WTC11 (cell line): Measurements from ENCODE around the gene MAPK8IP1. TPM values are rescaled to one million over a fixed set of nuclear protein-coding genes. Genes with fewer than 3 reads are reported as not detected.
"Not testable (repeated sequence)": the region's sequence is repeated elsewhere in the genome, so short reads cannot be mapped to it uniquely, and the experiment has no call there.

Experiments used
- ATAC-seq: fragments of 200-7000 bp; cut with Tn5 transposase; 2 replicates; pipeline ENCODE4 v1.10.0; 2021; ENCODE audit warnings: mild to moderate bottlenecking, moderate library complexity
- CTCF ChIA-PET: fragments of 300-600 bp; sonication (Branson Sonifier 250); formaldehyde crosslinking; loops from one replicate; lab custom pipeline; 2021; ENCODE audit warnings: antibody characterized with exemption; lab: Charles Lee
- POLR2A ChIA-PET: fragments of 350-600 bp; sonication (Branson Sonifier 250); formaldehyde crosslinking; loops from one replicate; lab custom pipeline; 2021; ENCODE audit warnings: antibody characterized with exemption; lab: Charles Lee
- DNase-seq: peaks from one replicate; pipeline ENCODE4 v3.0.0; 2021; ENCODE audit warnings: low spot score
- H3K27ac Mint-ChIP-seq: 2 replicates; pipeline ENCODE4 v1.8.0; 2021; ENCODE audit warnings: mixed read lengths
- H3K27me3 Mint-ChIP-seq: 2 replicates; pipeline ENCODE4 v1.8.0; 2021; ENCODE audit warnings: low read depth, mild to moderate bottlenecking, moderate library complexity, mixed read lengths
- H3K36me3 Mint-ChIP-seq: 2 replicates; pipeline ENCODE4 v1.8.0; 2021; ENCODE audit warnings: mixed read lengths
- H3K4me1 Mint-ChIP-seq: 2 replicates; pipeline ENCODE4 v1.8.0; 2022; ENCODE audit warnings: mixed read lengths
- H3K4me3 Mint-ChIP-seq: 2 replicates; pipeline ENCODE4 v1.8.0; 2021; ENCODE audit warnings: mild to moderate bottlenecking, moderate library complexity, mixed read lengths
- H3K9me3 Mint-ChIP-seq: 2 replicates; pipeline ENCODE4 v1.8.0; 2021; ENCODE audit warnings: mixed read lengths
- CBFB ChIP-seq: sonication (generic); formaldehyde crosslinking; IDR thresholded peaks from 2 replicates; pipeline ENCODE4 v1.8.1; 2022; ENCODE audit warnings: mild to moderate bottlenecking, low read depth, missing genetic modification reagents
- EMX1 ChIP-seq: fragments of 250-450 bp; sonication (Bioruptor Pico); IDR thresholded peaks from 2 replicates; pipeline ENCODE4 v1.8.0; 2021; ENCODE audit warnings: mild to moderate bottlenecking
- ETV6 ChIP-seq: sonication (generic); formaldehyde crosslinking; IDR thresholded peaks from 2 replicates; pipeline ENCODE4 v1.8.1; 2022; ENCODE audit warnings: mild to moderate bottlenecking, missing genetic modification reagents
- GABPB1 ChIP-seq: sonication (generic); formaldehyde crosslinking; IDR thresholded peaks from 2 replicates; pipeline ENCODE4 v1.8.1; 2023; ENCODE audit warnings: mild to moderate bottlenecking, missing genetic modification reagents
- KAT7 ChIP-seq: sonication (generic); formaldehyde crosslinking; IDR thresholded peaks from 2 replicates; pipeline ENCODE4 v1.8.1; 2023; ENCODE audit warnings: missing genetic modification reagents, mild to moderate bottlenecking, borderline replicate concordance
- NR2C2 ChIP-seq: sonication (generic); formaldehyde crosslinking; IDR thresholded peaks from 2 replicates; pipeline ENCODE4 v1.8.0; 2022; ENCODE audit warnings: mild to moderate bottlenecking, missing genetic modification reagents
- SP1 ChIP-seq: sonication (generic); formaldehyde crosslinking; conservative IDR thresholded peaks from 2 replicates; pipeline ENCODE4 v1.8.1; 2022; ENCODE audit warnings: missing genetic modification reagents
- TP53 ChIP-seq: sonication (generic); formaldehyde crosslinking; IDR thresholded peaks from 2 replicates; pipeline ENCODE4 v1.8.1; 2023; ENCODE audit warnings: mild to moderate bottlenecking, missing genetic modification reagents
- ZNF219 ChIP-seq: sonication (generic); formaldehyde crosslinking; IDR thresholded peaks from 2 replicates; pipeline ENCODE4 v1.8.0; 2023; ENCODE audit warnings: missing genetic modification reagents, mild to moderate bottlenecking, borderline replicate concordance
- ZNF232 ChIP-seq: sonication (generic); formaldehyde crosslinking; IDR thresholded peaks from 2 replicates; pipeline ENCODE4 v1.8.0; 2022; ENCODE audit warnings: mild to moderate bottlenecking, missing genetic modification reagents
- ZNF317 ChIP-seq: sonication (generic); formaldehyde crosslinking; IDR thresholded peaks from 2 replicates; pipeline ENCODE4 v1.8.1; 2023; ENCODE audit warnings: low read depth, mild to moderate bottlenecking, moderate library complexity, missing genetic modification reagents, borderline replicate concordance
- ZNF423 ChIP-seq: fragments of 250-450 bp; sonication (Bioruptor Pico); IDR thresholded peaks from 2 replicates; pipeline ENCODE4 v2.1.2; 2022; ENCODE audit warnings: mild to moderate bottlenecking, moderate library complexity
- ZNF512 ChIP-seq: sonication (generic); formaldehyde crosslinking; IDR thresholded peaks from 2 replicates; pipeline ENCODE4 v1.8.1; 2022; ENCODE audit warnings: missing genetic modification reagents, borderline replicate concordance
- ZNF532 ChIP-seq: fragments of 250-450 bp; sonication (Bioruptor Pico); IDR thresholded peaks from 2 replicates; pipeline ENCODE4 v1.9.0; 2021; ENCODE audit warnings: mild to moderate bottlenecking, borderline replicate concordance
- total RNA-seq: library from RNA; stranded (reverse); gene quantifications from 3 replicates; pipeline ENCODE4 v1.2.3, GENCODE V29; 2021
- TF ChIP-seq, protein P1 (sequence below): fragments of 200-600 bp; IDR thresholded peaks from 2 replicates; pipeline ENCODE4 v1.8.0; 2022; ENCODE audit warnings: antibody characterized with exemption
- TF ChIP-seq, protein P2 (sequence below): sonication (generic); formaldehyde crosslinking; IDR thresholded peaks from 2 replicates; pipeline ENCODE4 v1.8.0; 2023; ENCODE audit warnings: missing genetic modification reagents
- TF ChIP-seq, protein P3 (sequence below): sonication (generic); formaldehyde crosslinking; IDR thresholded peaks from 2 replicates; pipeline ENCODE4 v1.8.1; 2023; ENCODE audit warnings: mild to moderate bottlenecking, missing genetic modification reagents, moderate library complexity

MAPK8IP1 gene
- total RNA-seq, 1 experiment from 2014 or later: 34.1 TPM

DNA sequence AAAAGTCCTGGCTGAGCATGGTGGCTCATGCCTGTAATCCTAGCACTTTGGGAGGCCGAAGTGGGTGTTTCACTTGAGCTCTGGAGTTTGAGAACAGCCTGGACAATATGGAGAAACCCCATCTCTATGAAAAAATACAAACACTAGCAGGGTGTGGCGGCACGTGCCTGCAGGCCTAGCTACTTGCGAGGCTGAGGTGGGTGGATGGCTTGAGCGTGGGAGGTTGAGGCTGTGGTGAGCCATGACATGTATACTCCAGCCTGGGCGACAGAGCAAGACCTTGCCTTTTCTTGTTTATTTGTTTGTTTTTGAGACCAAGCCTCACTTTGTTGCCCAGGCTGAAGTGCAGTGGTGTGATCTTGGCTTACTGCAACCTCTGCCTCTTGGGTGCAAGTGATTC, 46.2 kb upstream of the MAPK8IP1 start (continued):
- no peak for TF ChIP-seq ZNF232 (CRISPR knock-in tag)
- TF ChIP-seq ZNF219: no peak
- TF ChIP-seq ZNF317: no peak
- no peak for TF ChIP-seq ZNF532 (CRISPR knock-in tag)

DNA sequence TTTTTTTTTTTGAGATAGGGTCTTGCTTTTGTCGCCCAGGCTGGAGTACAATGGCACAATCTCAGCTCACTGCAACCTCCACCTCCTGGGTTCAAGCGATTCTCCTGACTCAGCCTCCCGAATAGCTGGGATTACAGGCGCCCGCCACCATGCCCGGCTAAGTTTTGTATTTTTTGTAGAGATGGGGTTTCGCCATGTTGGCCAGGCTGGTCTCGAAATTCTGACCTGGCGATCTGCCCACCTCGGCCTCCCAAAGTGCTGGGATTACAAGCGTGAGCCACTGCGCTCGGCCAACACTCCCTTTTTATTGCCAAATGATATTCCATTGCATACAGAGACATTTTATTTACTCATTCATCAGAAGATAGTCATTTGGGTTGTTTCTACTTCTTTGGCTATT, 45.2 kb upstream of the MAPK8IP1 start:
- H3K27ac Mint-ChIP-seq, DNase-seq, POLR2A ChIA-PET, H3K4me3 Mint-ChIP-seq, H3K9me3 Mint-ChIP-seq, H3K36me3 Mint-ChIP-seq, ATAC-seq, H3K4me1 Mint-ChIP-seq, CTCF ChIA-PET: not testable (repeated sequence)
- H3K27me3 Mint-ChIP-seq: peaks cover 41% of the 10 kb centered on the region

DNA sequence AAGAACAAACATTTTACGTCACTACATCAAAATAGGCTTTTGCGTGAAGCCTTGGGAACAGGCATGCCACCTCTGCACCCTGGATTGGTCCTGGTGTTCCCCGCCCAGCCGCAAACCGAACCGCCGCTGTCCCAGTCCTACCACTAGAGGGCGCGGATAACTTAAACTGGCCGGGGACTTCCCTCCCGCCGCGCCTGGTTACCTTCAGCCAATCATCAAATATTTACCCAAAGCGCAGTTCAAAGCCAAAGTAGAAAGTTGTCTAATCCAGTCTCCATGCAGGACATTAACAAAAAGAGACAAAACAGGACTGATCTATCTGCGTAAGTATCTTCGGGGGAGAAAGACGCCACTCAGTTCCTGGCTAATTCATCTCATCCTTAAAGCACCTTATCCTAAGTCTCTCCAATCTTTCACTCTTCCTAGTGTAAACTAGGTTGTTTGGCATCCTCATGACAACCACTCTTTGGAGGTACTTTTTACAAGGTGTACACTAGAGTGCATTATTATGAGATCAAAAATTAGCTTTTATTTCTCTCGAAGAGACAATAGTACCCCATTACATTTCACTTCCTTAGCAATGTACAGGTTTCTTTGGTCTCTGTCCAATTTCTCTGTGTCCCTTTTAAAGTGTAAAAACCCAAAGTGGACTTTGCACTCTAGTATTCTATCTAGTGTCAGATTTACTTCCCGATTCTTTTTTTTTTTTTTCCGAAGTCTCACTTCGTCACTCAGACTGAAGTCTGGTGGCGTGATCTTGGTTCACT, 42.1 kb upstream of the MAPK8IP1 start:
- Mint-ChIP-seq H3K9me3 (peaks cover 8% of the 10 kb centered on the region; the same call in 1 of the 2 replicates), H3K27ac (no peak overlapping the region), H3K36me3 (no peaks in the 10 kb centered on the region), H3K4me3 (no peak overlapping the region), H3K4me1 (peaks cover 7% of the 10 kb centered on the region), H3K27me3 (peaks cover 36% of the 10 kb centered on the region)
- ChIA-PET POLR2A (no interaction called here), CTCF (interaction anchor here (0.6 to 2.4 kb wide), 12 partner anchors 9 to 849 kb away, joined by 3 to 15 read pairs (median 4); no protein-coding TSS in a partner anchor)
- TF ChIP-seq ETV6 (CRISPR knock-in tag) (no peak), TP53 (CRISPR knock-in tag) (no peak), GABPB1 (CRISPR knock-in tag) (peak; percentile 32; the same call in 1 of the 2 replicates), ZNF512 (CRISPR knock-in tag) (no peak), SP1 (CRISPR knock-in tag) (peak; percentile 48; the same call in 1 of the 2 replicates)
- TF ChIP-seq, protein P1, sequence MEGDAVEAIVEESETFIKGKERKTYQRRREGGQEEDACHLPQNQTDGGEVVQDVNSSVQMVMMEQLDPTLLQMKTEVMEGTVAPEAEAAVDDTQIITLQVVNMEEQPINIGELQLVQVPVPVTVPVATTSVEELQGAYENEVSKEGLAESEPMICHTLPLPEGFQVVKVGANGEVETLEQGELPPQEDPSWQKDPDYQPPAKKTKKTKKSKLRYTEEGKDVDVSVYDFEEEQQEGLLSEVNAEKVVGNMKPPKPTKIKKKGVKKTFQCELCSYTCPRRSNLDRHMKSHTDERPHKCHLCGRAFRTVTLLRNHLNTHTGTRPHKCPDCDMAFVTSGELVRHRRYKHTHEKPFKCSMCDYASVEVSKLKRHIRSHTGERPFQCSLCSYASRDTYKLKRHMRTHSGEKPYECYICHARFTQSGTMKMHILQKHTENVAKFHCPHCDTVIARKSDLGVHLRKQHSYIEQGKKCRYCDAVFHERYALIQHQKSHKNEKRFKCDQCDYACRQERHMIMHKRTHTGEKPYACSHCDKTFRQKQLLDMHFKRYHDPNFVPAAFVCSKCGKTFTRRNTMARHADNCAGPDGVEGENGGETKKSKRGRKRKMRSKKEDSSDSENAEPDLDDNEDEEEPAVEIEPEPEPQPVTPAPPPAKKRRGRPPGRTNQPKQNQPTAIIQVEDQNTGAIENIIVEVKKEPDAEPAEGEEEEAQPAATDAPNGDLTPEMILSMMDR: peak; percentile 92
- ATAC-seq (peak; percentile 29), DNase-seq (peak; percentile 91)

- Mint-ChIP-seq H3K9me3 (peaks cover 8% of the 10 kb centered on the region; the same call in 1 of the 2 replicates), H3K27me3 (peaks cover 33% of the 10 kb centered on the region), H3K4me3 (no peak overlapping the region), H3K27ac (no peak overlapping the region), H3K36me3 (no peaks in the 10 kb centered on the region), H3K4me1 (peaks cover 11% of the 10 kb centered on the region)
- CTCF ChIA-PET: interaction anchor here (0.7 to 1.2 kb wide), 4 partner anchors 27 to 665 kb away, joined by 3 to 4 read pairs (median 3); no protein-coding TSS in a partner anchor
- no peak for ATAC-seq
- POLR2A ChIA-PET: no interaction called here
- DNase-seq: no peak
- TF ChIP-seq, protein P2, sequence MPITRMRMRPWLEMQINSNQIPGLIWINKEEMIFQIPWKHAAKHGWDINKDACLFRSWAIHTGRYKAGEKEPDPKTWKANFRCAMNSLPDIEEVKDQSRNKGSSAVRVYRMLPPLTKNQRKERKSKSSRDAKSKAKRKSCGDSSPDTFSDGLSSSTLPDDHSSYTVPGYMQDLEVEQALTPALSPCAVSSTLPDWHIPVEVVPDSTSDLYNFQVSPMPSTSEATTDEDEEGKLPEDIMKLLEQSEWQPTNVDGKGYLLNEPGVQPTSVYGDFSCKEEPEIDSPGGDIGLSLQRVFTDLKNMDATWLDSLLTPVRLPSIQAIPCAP: no peak
- TF ChIP-seq CBFB (CRISPR knock-in tag) (no peak), NR2C2 (CRISPR knock-in tag) (no peak), ZNF423 (no peak), EMX1 (CRISPR knock-in tag) (no peak), KAT7 (CRISPR knock-in tag) (no peak)
- TF ChIP-seq, protein P3, sequence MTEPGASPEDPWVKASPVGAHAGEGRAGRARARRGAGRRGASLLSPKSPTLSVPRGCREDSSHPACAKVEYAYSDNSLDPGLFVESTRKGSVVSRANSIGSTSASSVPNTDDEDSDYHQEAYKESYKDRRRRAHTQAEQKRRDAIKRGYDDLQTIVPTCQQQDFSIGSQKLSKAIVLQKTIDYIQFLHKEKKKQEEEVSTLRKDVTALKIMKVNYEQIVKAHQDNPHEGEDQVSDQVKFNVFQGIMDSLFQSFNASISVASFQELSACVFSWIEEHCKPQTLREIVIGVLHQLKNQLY (CRISPR knock-in tag): no peak
Observed at GRCh38 chr11:45844822-45845578, 40.5 kb upstream of the MAPK8IP1 start.
